CD4-positive, alpha-beta T cell (primary cell): Measurements from ENCODE around the gene SCAF8. TPM values are rescaled to one million over a fixed set of nuclear protein-coding genes. Genes with fewer than 3 reads are reported as not detected.
A peak's percentile ranks its signal among the peaks of the same experiment; 100 is the strongest.

Source experiments
- ATAC-seq: fragments of 200-7000 bp; cut with Tn5 transposase; one replicate; pipeline ENCODE4 v1.10.0; 2022; ENCODE audit warnings: mild to moderate bottlenecking; ENCODE audit not compliant: poor library complexity
- CTCF ChIA-PET: fragments of 350-600 bp; sonication (Branson Sonifier 250); formaldehyde crosslinking; loops from one replicate; lab custom pipeline; 2021; ENCODE audit warnings: antibody characterized with exemption, inconsistent platforms; lab: Charles Lee
- POLR2A ChIA-PET: fragments of 350-600 bp; sonication (Branson Sonifier 250); formaldehyde crosslinking; loops from one replicate; lab custom pipeline; 2021; ENCODE audit warnings: antibody characterized with exemption, inconsistent platforms; lab: Charles Lee
- DNase-seq, 14 experiments: peaks; one replicate each; pipeline ENCODE4 v3.0.0-alpha.2; 2013 to 2020; ENCODE audit warnings: mixed read lengths in 2 of 14
- H3K27ac ChIP-seq, 2 donors: one replicate each; pipeline versions ENCODE4 v1.5.1 to v1.7.0; 2013; ENCODE audit warnings: low read length in 2 of 2, low read depth in 1 of 2, mild to moderate bottlenecking in 1 of 2
- H3K27me3 ChIP-seq, 2 experiments: 1 replicate in 1 of 2; 2 replicates in 1 of 2; pipeline versions ENCODE4 v1.6.1 to v1.7.0; 2013; ENCODE audit warnings: low read length in 2 of 2, control low read depth in 1 of 2, mild to moderate bottlenecking in 1 of 2, moderate library complexity in 1 of 2; ENCODE audit not compliant: insufficient read depth in 2 of 2, control insufficient read depth in 1 of 2
- H3K36me3 ChIP-seq: one replicate; pipeline ENCODE4 v1.6.1; 2013; ENCODE audit warnings: low read length, control low read depth; ENCODE audit not compliant: insufficient read depth
- H3K4me1 ChIP-seq: one replicate; pipeline ENCODE4 v1.6.1; 2013; ENCODE audit warnings: low read length, control low read depth; ENCODE audit not compliant: insufficient read depth
- H3K4me3 ChIP-seq: one replicate; pipeline ENCODE4 v1.5.1; 2013; ENCODE audit warnings: mild to moderate bottlenecking, low read length, moderate library complexity
- H3K9me3 ChIP-seq, 2 experiments: 1 replicate in 1 of 2; 2 replicates in 1 of 2; pipeline versions ENCODE4 v1.6.1 to v1.7.0; 2013; ENCODE audit warnings: low read length in 2 of 2, mild to moderate bottlenecking in 2 of 2, control low read depth in 1 of 2, moderate library complexity in 1 of 2; ENCODE audit not compliant: control insufficient read depth in 1 of 2, insufficient read depth in 1 of 2
- H3K27ac Mint-ChIP-seq: one replicate; pipeline ENCODE4 v1.8.0; 2020; ENCODE audit warnings: mixed read lengths
- H3K27me3 Mint-ChIP-seq: one replicate; pipeline ENCODE4 v1.8.0; 2021; ENCODE audit warnings: mixed read lengths
- H3K36me3 Mint-ChIP-seq: one replicate; pipeline ENCODE4 v1.8.0; 2021; ENCODE audit warnings: low read depth, mixed read lengths
- H3K4me1 Mint-ChIP-seq: one replicate; pipeline ENCODE4 v1.8.0; 2021; ENCODE audit warnings: low read depth, mixed read lengths
- H3K4me3 Mint-ChIP-seq: one replicate; pipeline ENCODE4 v1.8.0; 2020; ENCODE audit warnings: mild to moderate bottlenecking, mixed read lengths
- H3K9me3 Mint-ChIP-seq: one replicate; pipeline ENCODE4 v1.8.0; 2020; ENCODE audit warnings: mixed read lengths
- CTCF ChIP-seq: fragments of 200-600 bp; IDR thresholded peaks from one replicate; pipeline ENCODE4 v1.8.0; 2022; ENCODE audit warnings: antibody characterized with exemption, mild to moderate bottlenecking
- intact Hi-C, 2 experiments: fragments of 100-400 bp; cut with DNase I in 1 of 2; cut with micrococcal nuclease in 1 of 2; formaldehyde crosslinking; loops; one replicate each; pipeline versions ENCODE4 v1.15.1 to v1.9.0; 2023 to 2025; cut with DNase I, micrococcal nuclease
- total RNA-seq, 174 experiments: library from RNA in 2 of 174; stranded (reverse) in 2 of 174; gene quantifications; one replicate each; pipeline ENCODE4 v1.2.3 and lab custom pipeline; 2021 to 2026

The SCAF8 gene
- total RNA-seq, 2 experiments from 2014 or later, result 82.6 to 83.8 TPM

GRCh38 chr6:154814063-154814462 is 80.8 kb downstream of the SCAF8 start:
- no peaks in the 10 kb centered on the region for H3K27me3 ChIP-seq
- Mint-ChIP-seq H3K36me3 (peaks cover 99% of the 10 kb centered on the region), H3K4me1 (peaks cover 5% of the 10 kb centered on the region), H3K27me3 (no peaks in the 10 kb centered on the region), H3K27ac (peak overlapping the region; percentile 8), H3K9me3 (no peaks in the 10 kb centered on the region), H3K4me3 (no peak overlapping the region)
- POLR2A ChIA-PET, result interaction anchor here (0.6 kb wide), 1 partner anchor 48 kb away, joined by 4 read pairs; no protein-coding TSS in a partner anchor
- peaks cover 95% of the 10 kb centered on the region for H3K36me3 ChIP-seq
- CTCF ChIA-PET, result interaction anchor here (0.5 kb wide), 1 partner anchor 9 kb away, joined by 3 read pairs; no protein-coding TSS in a partner anchor
- H3K4me3 ChIP-seq, result no peak overlapping the region
- H3K27ac ChIP-seq, result no peak overlapping the region
- no peak for ATAC-seq
- H3K4me1 ChIP-seq, result no peaks in the 10 kb centered on the region
- intact Hi-C loops, result no loop called here
- H3K9me3 ChIP-seq, result no peaks in the 10 kb centered on the region
- no peak for DNase-seq
- TF ChIP-seq CTCF, result no peak

- Histone ChIP-seq H3K4me3 (no peak overlapping the region), H3K4me1 (no peaks in the 10 kb centered on the region), H3K27ac (no peak overlapping the region), H3K36me3 (peaks cover 95% of the 10 kb centered on the region), H3K27me3 (no peaks in the 10 kb centered on the region), H3K9me3 (no peaks in the 10 kb centered on the region)
- ChIA-PET CTCF (interaction anchor here (1.2 kb wide), 1 partner anchor 141 kb away, joined by 4 read pairs; no protein-coding TSS in a partner anchor), POLR2A (no interaction called here)
- peaks cover 6% of the 10 kb centered on the region for H3K4me1 Mint-ChIP-seq
- intact Hi-C loops, result no loop called here
- no peak for DNase-seq
- ATAC-seq, result no peak
- no peak overlapping the region for H3K4me3 Mint-ChIP-seq
- H3K27me3 Mint-ChIP-seq, result no peaks in the 10 kb centered on the region
- no peak for TF ChIP-seq CTCF
- no peak overlapping the region for H3K27ac Mint-ChIP-seq
- H3K9me3 Mint-ChIP-seq, result no peaks in the 10 kb centered on the region
- H3K36me3 Mint-ChIP-seq, result peaks cover 99% of the 10 kb centered on the region
Measured at GRCh38 chr6:154815938-154816820, 83.0 kb downstream of the SCAF8 start.

GRCh38 chr6:154821099-154821498 is 87.9 kb downstream of the SCAF8 start:
- H3K36me3 Mint-ChIP-seq, result peaks cover 89% of the 10 kb centered on the region
- no peaks in the 10 kb centered on the region for H3K9me3 ChIP-seq

More at GRCh38 chr6:154821099-154821498, 87.9 kb downstream of the SCAF8 start:
- Mint-ChIP-seq H3K27ac (peak overlapping the region; percentile 48), H3K4me3 (no peak overlapping the region), H3K27me3 (no peaks in the 10 kb centered on the region), H3K9me3 (no peaks in the 10 kb centered on the region), H3K4me1 (peaks cover 29% of the 10 kb centered on the region)
- no peak overlapping the region for H3K4me3 ChIP-seq
- ATAC-seq (no peak), DNase-seq (no peak)
- intact Hi-C loops, result no loop called here
- POLR2A ChIA-PET, result no interaction called here
- H3K27ac ChIP-seq, result no peak overlapping the region
- no peak for TF ChIP-seq CTCF
- H3K36me3 ChIP-seq, result peaks cover 87% of the 10 kb centered on the region
- CTCF ChIA-PET, result no interaction called here
- H3K27me3 ChIP-seq, result no peaks in the 10 kb centered on the region
- H3K4me1 ChIP-seq, result no peaks in the 10 kb centered on the region
